GM21717 (cell line): Measurements from ENCODE around the gene ZDHHC6.
A peak's percentile ranks its signal among the peaks of the same experiment; 100 is the strongest.
"Not testable (repeated sequence)": the region's sequence is repeated elsewhere in the genome, so short reads cannot be mapped to it uniquely, and the experiment has no call there.

Experiments used
- ATAC-seq: cut with Tn5 transposase; IDR thresholded peaks from one replicate; pipeline ENCODE4 v1.9.1; 2021; ENCODE audit warnings: mild to moderate bottlenecking, moderate library complexity; ENCODE audit not compliant: unreplicated experiment

Gene ZDHHC6

DNA sequence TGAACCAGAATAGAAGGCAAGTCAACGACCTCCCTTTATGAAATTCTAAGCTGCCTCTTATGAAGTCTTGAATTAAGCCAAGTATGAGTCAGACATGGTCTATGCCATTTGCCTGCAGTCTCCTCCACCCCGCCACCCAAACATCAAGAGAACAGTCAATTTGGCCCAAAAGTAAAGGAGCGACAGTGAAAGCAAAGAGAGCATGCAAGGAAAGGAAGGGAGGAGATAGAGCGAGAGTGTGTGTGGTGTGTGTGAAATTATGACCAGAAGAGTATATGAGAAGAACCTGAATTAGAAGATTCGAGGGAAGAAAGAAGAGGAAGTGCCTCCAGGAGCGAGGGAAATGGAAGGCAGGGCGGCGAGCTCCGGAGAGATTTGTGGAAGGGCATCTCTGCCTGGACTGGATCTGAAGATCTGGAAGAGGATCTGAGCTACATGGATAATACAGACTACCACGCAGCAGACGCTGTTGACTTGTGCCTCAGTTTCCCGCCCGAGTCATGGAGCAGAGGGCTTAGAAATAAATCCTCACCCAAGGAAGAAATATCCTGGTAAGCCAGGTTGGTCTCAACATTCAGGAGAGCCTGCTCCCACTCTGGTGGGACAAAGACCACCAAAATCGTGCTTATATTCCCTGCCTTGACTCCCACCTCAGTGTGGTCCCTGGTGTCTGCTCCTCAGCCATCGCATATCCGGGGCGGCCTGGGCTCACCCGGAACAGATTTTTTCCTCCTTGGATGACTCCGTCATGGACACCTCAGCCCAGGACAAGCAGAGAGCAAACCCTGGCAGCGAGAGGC, 459 bp downstream of the ZDHHC6 start:
- ATAC-seq: peak; percentile 39

DNA sequence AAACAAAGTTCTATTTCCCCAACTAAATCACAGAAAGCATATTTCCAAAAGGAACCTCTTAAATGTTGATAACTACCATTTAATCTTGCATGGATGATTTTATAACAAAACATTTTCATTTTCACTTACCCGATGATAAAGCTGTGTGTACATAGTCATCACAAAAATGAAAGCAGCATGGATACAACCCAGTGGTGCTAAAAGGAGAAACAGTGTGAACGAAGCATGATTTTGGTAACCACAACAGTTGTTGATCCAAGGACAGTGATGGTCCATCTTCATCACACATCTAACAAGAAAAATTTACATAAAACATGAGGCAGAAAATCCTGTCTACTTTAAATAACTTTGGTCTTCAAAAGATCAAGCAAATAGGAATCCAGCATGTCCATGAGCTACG, 4.7 kb downstream of the ZDHHC6 start:
- ATAC-seq: peak; percentile 31

DNA sequence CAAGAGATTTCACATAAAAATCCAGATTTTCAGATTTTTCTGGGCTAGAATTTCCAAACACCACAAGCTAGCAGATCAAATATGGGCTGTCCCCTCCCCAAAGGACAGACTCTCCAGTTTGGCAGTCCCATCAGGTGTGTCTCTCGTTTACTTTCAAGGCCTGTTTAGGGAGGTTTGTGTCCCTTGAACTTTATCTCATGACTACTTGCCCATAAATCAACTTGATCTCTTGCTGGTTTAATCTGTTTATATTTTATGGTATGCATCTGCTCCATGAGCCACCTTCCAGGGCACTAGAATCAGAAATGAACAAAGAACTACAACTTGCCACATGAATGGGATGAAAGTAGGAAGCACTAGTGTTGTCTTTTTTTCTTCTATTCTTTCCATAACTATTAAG, 5.2 kb downstream of the ZDHHC6 start:
- ATAC-seq: no peak

DNA sequence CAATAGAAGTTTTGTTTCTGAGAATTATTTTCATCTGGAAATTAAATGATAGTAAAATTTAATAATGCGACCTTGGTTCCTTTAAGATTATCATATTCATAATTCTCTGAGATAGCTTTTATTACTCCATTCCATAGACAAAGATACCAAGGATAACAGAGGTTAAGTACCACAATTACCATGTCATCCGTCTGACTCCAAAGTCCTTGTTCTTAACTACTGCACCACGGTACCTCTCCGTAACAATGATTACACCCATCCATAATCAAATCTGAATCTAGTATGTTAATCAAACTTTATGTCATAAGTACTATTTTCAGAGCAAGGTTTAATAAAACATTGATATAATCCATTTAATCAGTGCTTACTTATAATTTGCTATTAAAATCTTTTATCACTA, 8.4 kb downstream of the ZDHHC6 start:
- ATAC-seq: no peak

DNA sequence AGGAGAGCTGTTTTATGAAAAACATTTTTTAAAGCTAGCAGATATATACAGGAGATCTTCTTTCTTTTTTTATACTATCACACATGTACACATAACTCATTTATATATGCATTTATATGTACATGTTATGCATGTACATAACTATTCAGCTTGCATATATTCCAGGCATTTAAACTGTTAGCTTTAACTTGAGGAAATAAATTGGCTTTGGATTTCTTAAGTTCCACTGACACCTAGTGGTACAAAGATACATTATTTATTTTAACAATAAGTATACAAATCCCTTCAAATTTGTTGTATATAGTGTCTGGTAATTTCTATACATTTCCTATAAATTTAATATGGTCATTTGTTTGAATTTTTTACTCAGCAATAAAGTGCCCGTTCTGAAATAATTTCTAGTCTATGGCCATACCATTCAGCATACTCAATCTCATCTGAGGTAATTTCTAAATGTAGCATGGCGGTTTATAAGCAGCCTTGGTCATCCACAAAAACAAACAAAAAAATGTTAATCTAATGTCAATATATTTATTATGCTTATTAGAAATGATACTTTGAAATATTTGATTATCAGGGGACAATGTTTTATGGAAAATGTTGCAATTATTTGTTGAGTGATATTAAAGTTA, 11.6 kb downstream of the ZDHHC6 start:
- no peak for ATAC-seq

DNA sequence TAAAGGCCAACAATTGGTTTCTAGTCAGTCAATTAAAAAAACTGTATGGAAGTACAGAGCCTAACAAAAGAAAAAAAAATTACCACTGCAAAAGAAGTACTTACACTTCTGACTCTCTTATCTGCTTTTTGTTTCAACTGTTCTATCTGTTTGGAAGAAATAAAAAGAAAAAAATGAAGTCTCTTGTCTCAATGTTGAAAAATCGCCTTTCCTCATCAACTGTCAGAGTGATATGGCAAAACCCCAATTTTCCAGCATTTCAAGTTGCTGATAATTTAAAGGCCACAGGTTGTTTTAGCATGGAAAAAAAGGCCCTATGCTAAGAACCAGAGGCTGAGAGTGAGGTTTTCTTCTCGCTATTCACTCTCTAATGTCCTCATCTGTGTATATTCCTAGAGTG, 13.6 kb downstream of the ZDHHC6 start:
- ATAC-seq: no peak

DNA sequence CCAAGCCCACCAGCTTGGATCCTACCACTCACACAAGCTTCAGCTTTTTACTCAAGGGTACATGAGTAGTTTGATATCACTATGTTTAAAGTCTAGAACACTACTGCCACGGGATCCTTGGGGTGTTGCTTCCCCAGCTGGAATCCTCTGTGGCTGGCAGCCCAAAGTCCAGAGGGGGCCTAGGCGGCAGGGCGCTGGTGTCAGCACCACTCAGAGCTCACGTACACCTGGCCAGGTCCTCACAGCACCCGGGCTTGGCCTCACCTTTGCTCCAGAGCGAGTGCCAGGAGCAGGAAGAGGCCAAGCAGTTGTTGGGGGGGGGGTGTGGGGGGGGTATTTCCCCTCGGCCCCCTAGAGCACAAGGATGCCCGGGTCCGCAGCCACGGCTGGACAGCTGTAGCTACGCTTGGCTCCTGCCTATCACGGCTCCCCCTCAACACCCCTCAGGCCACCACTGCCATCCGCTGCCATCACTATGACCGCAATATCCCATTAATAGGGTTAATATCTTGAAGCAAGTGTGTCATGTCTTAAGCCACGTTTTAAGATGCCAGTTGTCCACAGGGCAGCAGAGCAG, 17.0 kb downstream of the ZDHHC6 start:
- no peak for ATAC-seq

DNA sequence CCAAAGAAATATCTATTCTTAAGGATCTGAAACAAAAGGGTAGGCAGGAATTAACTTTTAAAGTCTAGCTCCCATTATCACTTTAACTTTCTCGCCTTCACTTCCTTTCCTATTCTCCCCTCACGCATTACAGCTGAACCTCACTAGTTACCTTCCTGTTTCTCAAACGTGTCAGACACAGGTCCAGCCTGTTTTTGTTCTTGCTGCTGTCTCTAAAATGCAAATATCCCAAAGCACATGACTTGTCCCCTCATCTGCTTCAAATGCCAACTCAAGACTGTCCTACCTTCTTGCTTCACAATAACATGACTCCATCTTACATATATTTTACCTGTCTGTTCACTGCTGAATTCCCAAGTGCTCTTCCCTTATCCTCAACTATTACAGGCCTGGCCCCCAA, 17.6 kb downstream of the ZDHHC6 start:
- ATAC-seq: no peak

DNA sequence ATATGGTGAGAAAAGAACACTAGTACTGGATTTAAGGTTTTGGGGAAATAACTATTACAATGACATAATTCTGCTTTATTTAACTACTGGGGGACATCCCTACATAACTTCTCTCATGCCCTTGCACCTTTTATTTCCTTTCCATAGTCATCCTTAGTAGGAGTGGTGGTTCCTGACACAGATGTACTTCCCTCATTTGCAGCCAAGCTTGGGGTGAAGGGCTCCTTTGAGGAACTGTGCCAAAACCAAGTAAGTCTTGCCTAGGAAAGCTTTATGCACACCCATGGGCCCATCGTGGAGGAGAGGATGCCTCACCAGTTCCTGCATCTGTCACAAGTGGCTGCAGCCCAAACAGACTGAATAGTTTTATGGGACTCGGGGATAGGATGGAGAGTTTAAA, 20.6 kb downstream of the ZDHHC6 start:
- ATAC-seq: no peak

DNA sequence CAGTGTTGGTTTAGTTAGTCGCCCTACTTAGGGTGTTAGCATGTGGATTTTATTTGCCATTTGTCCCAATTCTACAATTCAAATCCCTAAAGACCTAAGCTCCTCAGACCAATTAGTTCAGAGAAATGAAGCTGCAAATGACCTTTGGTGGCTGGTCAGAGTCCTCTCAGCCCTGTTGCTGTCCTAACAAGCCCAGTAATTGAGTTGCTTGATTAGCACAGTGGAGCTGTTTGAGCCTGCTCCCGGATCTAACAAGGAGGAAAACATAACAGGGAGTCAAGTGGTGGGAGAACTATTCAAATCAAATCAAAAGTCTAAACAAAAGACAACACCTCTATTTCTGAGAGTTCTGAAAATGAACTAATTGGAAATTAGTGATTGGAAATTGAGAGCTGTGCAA, 22.1 kb downstream of the ZDHHC6 start:
- no peak for ATAC-seq

DNA sequence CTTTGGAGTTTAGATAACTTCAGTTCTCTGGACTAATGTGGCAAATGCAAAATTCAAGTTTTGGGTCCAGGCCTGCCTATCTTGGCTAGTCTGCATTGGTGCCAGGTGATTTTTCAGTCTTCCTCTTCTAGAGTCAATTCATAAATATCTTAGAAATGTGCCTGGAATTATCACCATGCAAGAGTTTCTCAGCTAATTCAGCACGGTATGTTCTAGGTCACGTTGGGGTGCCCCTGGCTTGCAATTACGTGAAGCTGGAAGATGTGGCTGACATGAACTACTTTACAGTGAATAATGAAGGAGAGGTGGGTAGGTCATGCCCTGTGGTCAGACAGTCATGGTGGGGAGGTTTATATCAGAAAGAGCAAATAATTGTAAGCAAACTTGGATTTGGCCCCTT, 25.0 kb downstream of the ZDHHC6 start:
- ATAC-seq: no peak

DNA sequence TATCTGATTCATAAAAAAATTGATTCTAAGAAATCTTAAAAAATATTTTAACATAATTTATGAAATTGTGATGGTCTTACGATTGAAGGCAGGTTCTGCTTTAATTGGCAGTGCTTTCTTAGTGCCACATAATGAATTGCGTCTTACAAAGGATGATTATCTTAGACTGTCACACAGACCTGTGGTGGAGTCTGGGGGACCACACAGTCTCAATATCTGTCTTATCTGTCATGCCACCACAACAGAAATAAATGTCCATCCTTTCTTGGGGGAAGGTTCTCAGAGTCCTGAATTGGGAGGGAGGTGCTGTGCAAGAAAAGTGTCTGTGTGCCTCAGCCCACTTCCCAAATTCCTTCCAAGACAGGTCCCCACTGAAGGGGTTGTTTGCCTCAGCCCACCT, 34.0 kb downstream of the ZDHHC6 start:
- no peak for ATAC-seq

DNA sequence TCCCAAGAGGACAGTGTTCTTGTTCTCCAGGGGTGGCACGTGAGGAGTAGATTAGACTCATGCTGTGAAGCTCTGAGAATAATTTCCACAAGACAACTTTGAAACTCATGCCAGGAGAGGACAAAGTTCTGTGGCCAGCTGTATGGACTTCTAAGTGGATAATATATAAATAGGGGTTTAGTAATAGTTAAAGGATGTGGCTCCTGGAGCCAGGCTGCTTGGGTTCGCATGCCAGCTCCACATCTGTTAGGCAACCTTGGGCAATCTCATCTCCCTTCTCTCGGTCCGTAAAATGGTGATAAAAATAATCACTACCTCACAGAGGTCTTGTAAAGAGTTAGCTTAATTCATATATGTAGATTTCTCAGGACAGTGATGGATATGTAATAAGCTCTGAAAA, 37.0 kb downstream of the ZDHHC6 start:
- ATAC-seq: no peak

DNA sequence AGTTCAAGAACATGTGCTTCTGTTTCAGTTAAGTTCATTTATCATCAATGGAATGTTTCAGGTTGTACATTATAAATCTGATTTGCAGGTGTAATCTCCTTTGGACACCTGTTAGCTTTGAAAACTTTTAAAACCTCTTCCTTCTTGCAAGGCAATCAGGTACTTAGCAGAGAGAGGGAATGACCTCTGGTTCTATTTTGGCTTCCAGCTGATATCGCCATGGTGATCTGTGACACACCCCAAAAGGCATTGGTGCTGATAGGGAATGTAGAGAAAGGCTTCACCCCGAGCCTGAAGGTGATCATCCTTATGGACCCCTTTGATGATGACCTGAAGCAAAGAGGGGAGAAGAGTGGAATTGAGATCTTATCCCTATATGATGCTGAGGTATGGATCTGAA, 37.4 kb downstream of the ZDHHC6 start:
- no peak for ATAC-seq

DNA sequence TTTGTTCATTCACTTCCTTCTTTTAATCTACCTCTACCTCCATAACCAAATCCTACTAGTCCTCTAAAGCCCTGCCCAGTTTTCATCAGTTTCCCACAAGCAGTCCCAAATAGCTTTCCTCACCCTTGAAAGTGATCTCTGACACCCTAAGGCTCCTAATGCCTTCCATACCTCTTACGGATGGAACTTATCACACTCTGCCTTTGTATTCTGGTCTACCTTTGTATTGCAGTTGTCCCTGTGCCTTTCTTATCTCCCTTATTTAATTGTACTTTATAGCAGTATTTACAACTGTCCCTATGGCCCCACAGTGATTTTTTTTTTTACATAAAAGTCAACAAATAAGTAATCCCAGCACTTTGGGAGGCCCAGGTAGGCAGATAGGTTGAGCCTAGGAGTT, 39.0 kb downstream of the ZDHHC6 start:
- ATAC-seq: no peak

DNA sequence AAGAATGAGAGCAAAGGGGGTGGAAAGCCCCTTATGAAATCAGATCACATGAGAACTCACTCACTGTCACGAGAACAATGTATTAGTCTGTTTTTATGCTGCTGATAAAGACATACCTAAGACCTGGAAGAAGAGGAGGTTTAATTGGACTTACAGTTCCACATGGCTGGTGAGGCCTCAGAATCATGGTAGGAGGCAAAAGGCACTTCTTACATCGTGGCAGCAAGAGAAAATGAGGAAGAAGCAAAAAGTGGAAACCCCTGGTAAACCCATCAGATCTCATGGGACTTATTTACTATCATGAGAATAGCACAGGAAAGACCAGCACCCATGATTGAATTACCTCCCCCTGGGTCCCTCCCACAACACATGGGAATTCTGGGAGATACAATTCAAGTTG, 39.9 kb downstream of the ZDHHC6 start:
- not testable (repeated sequence) for ATAC-seq

DNA sequence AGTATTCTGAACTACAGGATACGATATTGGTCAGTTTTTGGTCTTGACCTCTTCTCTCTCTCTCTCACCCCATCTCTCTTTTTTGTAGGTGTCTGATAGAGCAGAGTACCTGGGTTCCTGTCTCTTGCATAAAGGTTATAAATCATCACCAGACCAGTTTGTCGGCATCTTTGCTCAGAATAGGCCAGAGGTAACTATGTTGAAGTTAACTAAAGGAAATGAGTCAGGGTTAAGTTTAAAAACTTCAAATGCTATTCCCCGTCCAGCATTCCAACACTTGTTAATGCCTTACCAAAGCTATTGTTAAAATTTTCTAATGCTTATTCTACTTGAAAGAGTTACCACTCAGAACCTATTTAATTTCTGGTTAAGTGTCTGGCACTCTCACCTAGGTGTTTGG, 42.1 kb downstream of the ZDHHC6 start:
- ATAC-seq: no peak

DNA sequence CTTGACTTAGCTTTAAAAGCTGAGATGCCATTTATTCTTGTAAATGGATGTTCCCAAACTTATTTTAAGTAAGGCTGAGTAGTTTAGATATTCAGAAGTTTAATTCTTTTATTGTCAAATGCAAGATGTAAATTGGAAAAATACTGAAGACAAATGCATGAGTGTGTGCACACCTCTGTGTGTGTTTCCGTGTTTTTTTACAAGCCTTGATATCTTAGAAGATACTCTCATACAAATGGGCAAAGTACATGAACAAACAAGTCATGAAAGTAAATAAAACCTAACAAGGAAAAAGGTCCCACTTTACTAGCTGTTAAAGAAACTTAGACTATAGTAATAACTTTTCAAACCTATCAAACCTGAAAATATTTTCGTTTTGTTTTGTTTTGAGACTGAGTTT, 43.8 kb downstream of the ZDHHC6 start:
- ATAC-seq: no peak

DNA sequence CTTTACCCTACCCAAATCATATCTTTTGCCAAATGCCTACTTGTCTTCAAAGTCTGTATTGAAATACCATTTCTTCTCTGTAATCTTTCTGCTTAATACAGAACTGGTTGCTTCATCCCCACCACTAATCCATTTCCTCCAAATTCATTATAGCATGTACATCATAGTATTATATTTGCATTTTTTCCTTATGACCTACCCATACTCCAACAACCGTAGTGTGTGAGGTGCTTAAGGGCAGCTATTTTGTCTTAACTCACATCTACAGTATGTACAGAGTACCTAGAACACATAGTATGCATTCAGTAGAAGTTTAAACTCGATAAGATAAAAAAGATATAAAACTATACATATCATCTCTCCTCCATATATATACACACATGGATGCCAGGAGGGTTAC, 49.1 kb downstream of the ZDHHC6 start:
- no peak for ATAC-seq

DNA sequence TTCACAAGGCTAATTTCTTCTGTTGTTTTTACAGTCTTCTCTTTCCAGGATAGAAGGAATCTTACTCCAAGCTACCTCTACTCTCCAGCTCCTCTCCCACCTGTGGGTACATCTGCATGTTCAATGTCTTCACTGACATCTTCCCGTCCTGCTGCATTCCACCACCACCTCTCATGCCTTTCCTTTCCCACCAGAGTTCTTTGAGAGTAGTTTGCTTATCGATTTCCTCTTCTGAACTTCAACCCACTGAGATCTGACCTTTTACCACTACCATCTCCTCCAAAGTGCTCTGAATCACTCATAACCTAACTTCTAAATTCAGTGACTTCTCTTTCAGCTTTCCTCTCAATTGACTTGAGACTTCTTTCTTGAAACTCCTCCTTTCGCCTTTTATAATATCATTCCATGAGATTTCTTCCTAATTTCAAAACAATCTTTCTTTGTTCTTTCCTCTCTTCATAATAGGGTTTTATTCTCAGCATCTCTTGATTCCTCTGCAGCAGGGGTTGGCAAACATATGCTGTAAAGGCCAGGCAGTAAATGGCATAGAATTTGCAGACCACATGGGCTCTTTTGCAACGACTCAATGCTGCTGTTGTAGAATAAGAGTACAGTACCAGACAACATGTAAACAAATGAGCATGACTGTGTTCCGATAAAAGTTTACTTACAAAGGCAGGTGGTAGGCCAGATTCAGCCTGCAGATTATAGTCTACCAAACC, 50.7 kb downstream of the ZDHHC6 start:
- ATAC-seq: no peak

DNA sequence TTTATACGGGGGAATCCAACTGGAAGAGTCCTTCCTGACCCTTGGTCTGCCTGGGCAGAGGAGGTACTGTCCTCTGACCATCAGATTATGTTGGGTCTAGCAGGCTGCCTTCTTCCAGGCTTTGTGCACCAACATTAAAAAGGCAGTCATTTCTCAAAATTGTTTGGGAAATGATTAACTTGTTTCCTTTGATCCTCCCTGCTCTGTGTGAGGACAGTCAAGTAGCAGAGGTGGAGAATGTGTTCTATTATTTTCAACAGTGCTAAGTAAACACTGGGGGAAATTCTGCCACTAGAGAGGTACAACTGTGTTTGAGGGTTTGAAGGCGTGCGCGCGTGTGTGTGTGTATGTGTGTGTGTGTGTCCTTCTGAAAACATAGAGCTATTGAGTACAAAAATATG, 52.2 kb downstream of the ZDHHC6 start:
- no peak for ATAC-seq

DNA sequence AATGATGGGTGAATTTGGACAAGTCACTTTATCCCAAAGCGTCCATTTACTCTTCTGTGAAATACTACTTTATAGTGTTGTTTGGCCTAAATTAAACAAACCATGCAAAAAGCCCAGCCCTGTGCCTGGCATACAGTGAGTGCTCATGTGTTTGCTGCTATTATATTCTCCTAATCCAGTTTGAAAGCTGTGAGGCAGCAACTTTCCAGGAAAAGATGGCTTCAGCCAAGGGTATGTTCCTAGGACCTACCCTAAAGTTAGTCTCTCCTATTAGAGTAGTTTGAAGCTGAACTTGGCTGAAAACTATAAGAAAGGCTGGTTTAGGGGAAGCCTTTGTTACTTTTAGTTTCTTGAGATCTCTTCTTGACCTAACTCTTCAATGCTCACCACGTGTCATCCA, 52.9 kb downstream of the ZDHHC6 start:
- ATAC-seq: no peak
